HCT116 (cell line): Measurements from ENCODE around the gene NBL1. TPM values are rescaled to one million over a fixed set of nuclear protein-coding genes. Genes with fewer than 3 reads are reported as not detected.

Experiments used
- ATAC-seq: fragments of 200-7000 bp; cut with Tn5 transposase; 2 replicates; pipeline ENCODE4 v1.9.1; 2020; ENCODE audit warnings: mild to moderate bottlenecking, moderate library complexity
- BruUV-seq: library from RNA; stranded (reverse); fragments of 400-500 nt; replicated peaks from 2 replicates; lab custom pipeline; 2021; lab: Mats Ljungman, UMichigan
- CTCF ChIA-PET: fragments of 300-600 bp; sonication (Branson Sonifier 250); formaldehyde crosslinking; loops from one replicate; lab custom pipeline; 2021; ENCODE audit warnings: antibody characterized with exemption; lab: Charles Lee
- POLR2A ChIA-PET: fragments of 300-600, 350-600 bp; sonication (Branson Sonifier 250); formaldehyde crosslinking; loops from one replicate; lab custom pipeline; 2021; ENCODE audit warnings: antibody characterized with exemption; lab: Charles Lee
- RAD21 ChIA-PET, 2 experiments: fragments of 300-600 bp; sonication (Branson Sonifier 250); formaldehyde crosslinking; loops; one replicate each; lab custom pipeline; 2023; ENCODE audit warnings: low total read pairs in 2 of 2; ENCODE audit not compliant: uncharacterized antibody in 2 of 2, unreplicated experiment in 2 of 2, low non-redundant PET in 1 of 2; lab: Charles Lee
- DNase-seq: peaks from one replicate; pipeline ENCODE4 v3.0.0-alpha.2; 2010; ENCODE audit warnings: low read depth, low spot score
- H2AFZ ChIP-seq: fragments of 200-600 bp; shearing (Covaris generic), sonication (generic); 2 replicates; pipeline ENCODE4 v1.6.1; 2017; ENCODE audit warnings: low read depth, mixed run types, mixed read lengths, antibody characterized with exemption, low read length; ENCODE audit not compliant: poor library complexity, severe bottlenecking
- H3K27ac ChIP-seq: 2 replicates; pipeline ENCODE4 v1.5.1; 2012; ENCODE audit warnings: low read depth, low read length
- H3K27me3 ChIP-seq: fragments of 200-600 bp; sonication (generic); 2 replicates; pipeline ENCODE4 v1.6.1; 2016; ENCODE audit warnings: mixed run types, low read length, mixed read lengths; ENCODE audit not compliant: insufficient read depth
- H3K36me3 ChIP-seq, 2 experiments: fragments of 200-500 bp in 1 of 2; fragments of 200-600 bp in 1 of 2; sonication (Bioruptor generic) in 1 of 2; sonication (generic) in 1 of 2; 2 replicates each; pipeline versions ENCODE4 v1.5.1 to v1.6.1; 2014 to 2016; ENCODE audit warnings: low read length in 2 of 2, inconsistent platforms in 1 of 2, mixed read lengths in 1 of 2, mixed run types in 1 of 2; ENCODE audit not compliant: insufficient read depth in 2 of 2, control insufficient read depth in 1 of 2
- H3K4me1 ChIP-seq, 2 experiments: fragments of 200-600 bp in 1 of 2; sonication (generic) in 1 of 2; 2 replicates each; pipeline versions ENCODE4 v1.5.1 to v1.6.1; 2012 to 2017; ENCODE audit warnings: low read length in 2 of 2, inconsistent platforms in 1 of 2, mild to moderate bottlenecking in 1 of 2, mixed read lengths in 1 of 2, mixed run types in 1 of 2, moderate library complexity in 1 of 2; ENCODE audit not compliant: insufficient read depth in 2 of 2, control insufficient read depth in 1 of 2
- H3K4me2 ChIP-seq: fragments of 200-600 bp; sonication (generic); 2 replicates; pipeline ENCODE4 v1.6.1; 2017; ENCODE audit warnings: mixed run types, low read length, mixed read lengths
- H3K4me3 ChIP-seq, 2 experiments: fragments of 200-600 bp in 1 of 2; sonication (generic) in 1 of 2; replicated peaks in 1 of 2; 2 replicates each; pipeline ENCODE4 v1.5.1; 2011 to 2016; ENCODE audit warnings: low read length in 2 of 2, control low read depth in 1 of 2, low read depth in 1 of 2, mild to moderate bottlenecking in 1 of 2, mixed read lengths in 1 of 2, mixed run types in 1 of 2
- H3K79me2 ChIP-seq: fragments of 200-600 bp; sonication (generic); 2 replicates; pipeline ENCODE4 v1.6.1; 2017; ENCODE audit warnings: mild to moderate bottlenecking, mixed run types, low read length, moderate library complexity, mixed read lengths; ENCODE audit not compliant: insufficient read depth
- H3K9ac ChIP-seq: fragments of 200-600 bp; sonication (generic); 2 replicates; pipeline ENCODE4 v1.6.1; 2016; ENCODE audit warnings: low read length, mixed read lengths
- H3K9me2 ChIP-seq: fragments of 200-600 bp; sonication (generic), shearing (Covaris generic); 2 replicates; pipeline ENCODE4 v1.6.1; 2017; ENCODE audit warnings: mixed run types, mild to moderate bottlenecking, moderate library complexity; ENCODE audit not compliant: insufficient read depth
- H3K9me3 ChIP-seq, 2 experiments: fragments of 200-500 bp in 1 of 2; fragments of 200-600 bp in 1 of 2; sonication (Bioruptor generic) in 1 of 2; sonication (generic) in 1 of 2; 2 replicates each; pipeline ENCODE4 v1.6.1; 2014 to 2017; ENCODE audit warnings: low read length in 2 of 2, mixed read lengths in 2 of 2, inconsistent platforms in 1 of 2, low read depth in 1 of 2, mild to moderate bottlenecking in 1 of 2, mixed run types in 1 of 2, moderate library complexity in 1 of 2; ENCODE audit not compliant: control insufficient read depth in 1 of 2, insufficient read depth in 1 of 2
- H4K20me1 ChIP-seq: fragments of 200-600 bp; sonication (generic), shearing (Covaris generic); 2 replicates; pipeline ENCODE4 v1.6.1; 2017; ENCODE audit warnings: mixed run types, mild to moderate bottlenecking, moderate library complexity; ENCODE audit not compliant: insufficient read depth
- ATF3 ChIP-seq: IDR thresholded peaks from 2 replicates; pipeline ENCODE4 v1.6.1; 2012
- CBX3 ChIP-seq: IDR thresholded peaks from 2 replicates; pipeline ENCODE4 v1.6.1; 2012; ENCODE audit warnings: low read depth
- CEBPB ChIP-seq: IDR thresholded peaks from 2 replicates; pipeline ENCODE4 v1.6.1; 2012; ENCODE audit warnings: low read depth
- CTCF ChIP-seq, 3 experiments: fragments of 200-600 bp in 1 of 3; sonication (generic) in 1 of 3; IDR thresholded peaks in 2 of 3; conservative IDR thresholded peaks in 1 of 3; 2 replicates each; pipeline ENCODE4 v1.5.1; 2012 to 2017; ENCODE audit warnings: low read depth in 2 of 3, low read length in 2 of 3, antibody characterized with exemption in 1 of 3, borderline replicate concordance in 1 of 3, control low read depth in 1 of 3, mild to moderate bottlenecking in 1 of 3, mixed read lengths in 1 of 3, mixed run types in 1 of 3, moderate library complexity in 1 of 3; ENCODE audit not compliant: insufficient read depth in 1 of 3
- EGR1 ChIP-seq: IDR thresholded peaks from 2 replicates; pipeline ENCODE4 v1.6.1; 2012; ENCODE audit warnings: low read depth
- ELF1 ChIP-seq: IDR thresholded peaks from 2 replicates; pipeline ENCODE4 v1.6.1; 2012; ENCODE audit warnings: low read depth, borderline replicate concordance
- EZH2 ChIP-seq: fragments of 200-600 bp; sonication (generic); IDR thresholded peaks from 2 replicates; pipeline ENCODE4 v1.6.1; 2017; ENCODE audit warnings: antibody characterized with exemption, mixed run types
- FOSL1 ChIP-seq: IDR thresholded peaks from 2 replicates; pipeline ENCODE4 v1.6.1; 2012; ENCODE audit warnings: low read depth
- JUND ChIP-seq: IDR thresholded peaks from 2 replicates; pipeline ENCODE4 v1.6.1; 2012
- MAX ChIP-seq: IDR thresholded peaks from 2 replicates; pipeline ENCODE4 v1.6.1; 2012
- POLR2A ChIP-seq: IDR thresholded peaks from 2 replicates; pipeline ENCODE4 v1.7.0; 2011; ENCODE audit warnings: borderline replicate concordance; ENCODE audit not compliant: insufficient read depth, insufficient read length; ENCODE audit errors: extremely low read depth
- POLR2AphosphoS5 ChIP-seq: IDR thresholded peaks from 2 replicates; pipeline ENCODE4 v1.6.1; 2011; ENCODE audit warnings: mild to moderate bottlenecking, low read depth, low read length, moderate library complexity
- REST ChIP-seq: IDR thresholded peaks from 2 replicates; pipeline ENCODE4 v1.6.1; 2012; ENCODE audit warnings: low read depth
- SP1 ChIP-seq: IDR thresholded peaks from 2 replicates; pipeline ENCODE4 v1.6.1; 2012; ENCODE audit warnings: low read depth
- SRF ChIP-seq: IDR thresholded peaks from 2 replicates; pipeline ENCODE4 v1.6.1; 2012; ENCODE audit warnings: low read depth
- YY1 ChIP-seq: IDR thresholded peaks from 2 replicates; pipeline ENCODE4 v1.6.1; 2011; ENCODE audit warnings: low read length, low read depth, moderate library complexity, mild to moderate bottlenecking; ENCODE audit not compliant: insufficient replicate concordance; ENCODE audit errors: extremely low read depth
- ZFX ChIP-seq: fragments of 450-650 bp; IDR thresholded peaks from 2 replicates; pipeline ENCODE4 v1.6.1; 2017
- intact Hi-C: fragments of 100-400 bp; cut with micrococcal nuclease; formaldehyde crosslinking; loops from 2 replicates; pipeline ENCODE4 v1.10.0; 2022
- total RNA-seq: library from RNA; stranded (reverse); gene quantifications from one replicate; pipeline ENCODE4 v1.2.1, GENCODE V29; 2021; ENCODE audit not compliant: unreplicated experiment

The NBL1 gene
- total RNA-seq, 1 experiment from 2014 or later, result 75.4 TPM

GRCh38 chr1:19606817-19607642 is 37.1 kb upstream of the NBL1 start (continued):
- TF ChIP-seq ELF1, result no peak
- no peak for TF ChIP-seq SRF
- no peak for TF ChIP-seq REST
- TF ChIP-seq SP1, result no peak
- no peak for TF ChIP-seq MAX

- peaks cover 87% of the 10 kb centered on the region for H3K79me2 ChIP-seq
- H3K27ac ChIP-seq, result no peak overlapping the region
- ChIA-PET POLR2A (interaction anchor here (0.6 kb wide), 1 partner anchor 151 kb away, joined by 3 read pairs; no protein-coding TSS in a partner anchor), RAD21 (no interaction called here), CTCF (no interaction called here)
- H3K9me3 ChIP-seq, result no peaks in the 10 kb centered on the region
- intact Hi-C loops, result no loop called here
- no peak overlapping the region for H3K9ac ChIP-seq
- no TSS peak for BruUV-seq
- no peaks in the 10 kb centered on the region for H3K27me3 ChIP-seq
- ATAC-seq (no peak), DNase-seq (no peak)
- H3K9me2 ChIP-seq, result no peaks in the 10 kb centered on the region
- H2AFZ ChIP-seq, result no peak overlapping the region
- no peaks in the 10 kb centered on the region for H3K4me1 ChIP-seq
- H3K4me3 ChIP-seq, result no peak overlapping the region
- H4K20me1 ChIP-seq, result peaks cover 6% of the 10 kb centered on the region; the same call in 1 of the 2 replicates
- H3K4me2 ChIP-seq, result no peak overlapping the region
- no peaks in the 10 kb centered on the region; a peak in 1 of 4 replicates for H3K36me3 ChIP-seq
- TF ChIP-seq FOSL1 (no peak), JUND (no peak), CTCF (IDR thresholded peaks at IDR 0.05 in 2 of 3, conservative IDR thresholded peaks at IDR 0.05 in 1 of 3; ENCODE audit: borderline replicate concordance in 1 of 3, insufficient read depth in 1 of 3, low read depth in 2 of 3, low read length in 2 of 3) (no peak), ZFX (no peak), YY1 (no peak), SRF (no peak), ATF3 (no peak), EZH2 (no peak), CBX3 (no peak), SP1 (no peak), CEBPB (no peak), POLR2A (no peak), POLR2AphosphoS5 (no peak), EGR1 (no peak)
These were observed 35.9 kb upstream of the NBL1 start for GRCh38 chr1:19608232-19608631.
